ENCODE measurements around the gene PRDM16.

DNA sequence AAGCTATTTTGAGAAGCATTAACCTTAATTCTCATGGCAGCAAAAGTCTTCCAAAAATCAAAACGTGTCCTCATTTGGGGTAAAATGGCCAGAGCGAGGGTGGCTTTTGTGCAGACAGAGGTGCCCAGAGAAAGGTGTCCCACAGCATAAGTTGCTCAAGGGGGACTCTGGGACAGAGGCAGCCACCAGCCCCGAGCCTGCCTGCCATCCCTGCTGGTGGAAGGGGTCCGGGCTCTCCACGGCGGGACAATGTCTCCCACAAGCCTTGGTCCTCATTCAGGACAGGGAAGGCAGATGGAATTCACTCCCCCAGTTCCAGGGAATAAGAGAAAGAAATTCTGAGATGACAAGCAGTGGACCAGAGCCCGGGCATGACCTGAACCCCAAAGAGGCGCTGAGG, 372.9 kb downstream of the PRDM16 start:
- no peak for TF ChIP-seq ZNF830 (tag by site-specific recombination; IDR thresholded peaks at IDR 0.05; ENCODE audit: low read depth)
- no peak for TF ChIP-seq KLF9 (tag by site-specific recombination; IDR thresholded peaks at IDR 0.05; ENCODE audit: low read depth)
- TF ChIP-seq ZNF513 (tag by site-specific recombination; IDR thresholded peaks at IDR 0.05): no peak
- TF ChIP-seq, protein P1, sequence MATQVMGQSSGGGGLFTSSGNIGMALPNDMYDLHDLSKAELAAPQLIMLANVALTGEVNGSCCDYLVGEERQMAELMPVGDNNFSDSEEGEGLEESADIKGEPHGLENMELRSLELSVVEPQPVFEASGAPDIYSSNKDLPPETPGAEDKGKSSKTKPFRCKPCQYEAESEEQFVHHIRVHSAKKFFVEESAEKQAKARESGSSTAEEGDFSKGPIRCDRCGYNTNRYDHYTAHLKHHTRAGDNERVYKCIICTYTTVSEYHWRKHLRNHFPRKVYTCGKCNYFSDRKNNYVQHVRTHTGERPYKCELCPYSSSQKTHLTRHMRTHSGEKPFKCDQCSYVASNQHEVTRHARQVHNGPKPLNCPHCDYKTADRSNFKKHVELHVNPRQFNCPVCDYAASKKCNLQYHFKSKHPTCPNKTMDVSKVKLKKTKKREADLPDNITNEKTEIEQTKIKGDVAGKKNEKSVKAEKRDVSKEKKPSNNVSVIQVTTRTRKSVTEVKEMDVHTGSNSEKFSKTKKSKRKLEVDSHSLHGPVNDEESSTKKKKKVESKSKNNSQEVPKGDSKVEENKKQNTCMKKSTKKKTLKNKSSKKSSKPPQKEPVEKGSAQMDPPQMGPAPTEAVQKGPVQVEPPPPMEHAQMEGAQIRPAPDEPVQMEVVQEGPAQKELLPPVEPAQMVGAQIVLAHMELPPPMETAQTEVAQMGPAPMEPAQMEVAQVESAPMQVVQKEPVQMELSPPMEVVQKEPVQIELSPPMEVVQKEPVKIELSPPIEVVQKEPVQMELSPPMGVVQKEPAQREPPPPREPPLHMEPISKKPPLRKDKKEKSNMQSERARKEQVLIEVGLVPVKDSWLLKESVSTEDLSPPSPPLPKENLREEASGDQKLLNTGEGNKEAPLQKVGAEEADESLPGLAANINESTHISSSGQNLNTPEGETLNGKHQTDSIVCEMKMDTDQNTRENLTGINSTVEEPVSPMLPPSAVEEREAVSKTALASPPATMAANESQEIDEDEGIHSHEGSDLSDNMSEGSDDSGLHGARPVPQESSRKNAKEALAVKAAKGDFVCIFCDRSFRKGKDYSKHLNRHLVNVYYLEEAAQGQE (tag by site-specific recombination; IDR thresholded peaks at IDR 0.05): no peak
- TF ChIP-seq, protein P2, sequence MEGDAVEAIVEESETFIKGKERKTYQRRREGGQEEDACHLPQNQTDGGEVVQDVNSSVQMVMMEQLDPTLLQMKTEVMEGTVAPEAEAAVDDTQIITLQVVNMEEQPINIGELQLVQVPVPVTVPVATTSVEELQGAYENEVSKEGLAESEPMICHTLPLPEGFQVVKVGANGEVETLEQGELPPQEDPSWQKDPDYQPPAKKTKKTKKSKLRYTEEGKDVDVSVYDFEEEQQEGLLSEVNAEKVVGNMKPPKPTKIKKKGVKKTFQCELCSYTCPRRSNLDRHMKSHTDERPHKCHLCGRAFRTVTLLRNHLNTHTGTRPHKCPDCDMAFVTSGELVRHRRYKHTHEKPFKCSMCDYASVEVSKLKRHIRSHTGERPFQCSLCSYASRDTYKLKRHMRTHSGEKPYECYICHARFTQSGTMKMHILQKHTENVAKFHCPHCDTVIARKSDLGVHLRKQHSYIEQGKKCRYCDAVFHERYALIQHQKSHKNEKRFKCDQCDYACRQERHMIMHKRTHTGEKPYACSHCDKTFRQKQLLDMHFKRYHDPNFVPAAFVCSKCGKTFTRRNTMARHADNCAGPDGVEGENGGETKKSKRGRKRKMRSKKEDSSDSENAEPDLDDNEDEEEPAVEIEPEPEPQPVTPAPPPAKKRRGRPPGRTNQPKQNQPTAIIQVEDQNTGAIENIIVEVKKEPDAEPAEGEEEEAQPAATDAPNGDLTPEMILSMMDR (tag by site-specific recombination; IDR thresholded peaks at IDR 0.05): no peak
- TF ChIP-seq ZNF76 (tag by site-specific recombination; IDR thresholded peaks at IDR 0.05; ENCODE audit: borderline replicate concordance, low read depth): no peak
